DOHH2 (cell line): Measurements from ENCODE around the gene SREBF2.

Experiments
- CTCF ChIP-seq: fragments of 200-600 bp; sonication (generic); IDR thresholded peaks from one replicate; pipeline ENCODE4 v1.5.1; 2014; ENCODE audit warnings: antibody characterized with exemption, mild to moderate bottlenecking, low read depth, low read length; ENCODE audit not compliant: poor library complexity, severe bottlenecking
- EZH2phosphoT487 ChIP-seq: fragments of 200-600 bp; sonication (generic); IDR thresholded peaks from 2 replicates; pipeline ENCODE4 v1.6.1; 2017; ENCODE audit warnings: borderline replicate concordance, mild to moderate bottlenecking, antibody characterized with exemption, low read length, moderate library complexity, mixed read lengths

GRCh38 chr22:41799486-41800347 lies 33.2 kb upstream of the SREBF2 start:
- no peak for TF ChIP-seq CTCF
- TF ChIP-seq EZH2phosphoT487 = no peak
